ENCODE measurements around the gene LCE3A.

LCE3A gene

DNA sequence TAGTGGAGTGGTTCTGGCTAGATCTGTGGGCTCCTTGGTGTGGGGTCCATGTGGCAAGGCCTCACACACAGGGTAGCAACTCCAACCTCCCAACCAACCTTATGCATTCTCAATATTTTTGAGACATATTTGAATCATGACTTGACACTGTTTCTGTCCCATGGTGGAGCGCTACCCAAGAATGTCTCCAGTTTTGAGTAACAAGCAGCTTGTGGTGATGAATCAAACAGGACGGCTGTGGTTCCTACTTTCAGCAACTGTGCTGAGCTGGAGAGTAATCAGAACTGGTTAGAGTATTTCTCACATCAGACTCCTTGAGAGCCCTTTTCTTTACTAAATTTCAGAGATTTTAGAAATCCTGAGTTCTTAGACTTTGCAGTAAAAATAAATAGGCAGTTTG lies 45.7 kb downstream of the LCE3A start:
- in situ Hi-C loops (cut with HindIII; ENCODE audit: low sequenced_read_pairs) = no loop called here

Measured in endothelial cell of hepatic sinusoid (primary cell).